Measurements from ENCODE around the gene PBX2.

DNA sequence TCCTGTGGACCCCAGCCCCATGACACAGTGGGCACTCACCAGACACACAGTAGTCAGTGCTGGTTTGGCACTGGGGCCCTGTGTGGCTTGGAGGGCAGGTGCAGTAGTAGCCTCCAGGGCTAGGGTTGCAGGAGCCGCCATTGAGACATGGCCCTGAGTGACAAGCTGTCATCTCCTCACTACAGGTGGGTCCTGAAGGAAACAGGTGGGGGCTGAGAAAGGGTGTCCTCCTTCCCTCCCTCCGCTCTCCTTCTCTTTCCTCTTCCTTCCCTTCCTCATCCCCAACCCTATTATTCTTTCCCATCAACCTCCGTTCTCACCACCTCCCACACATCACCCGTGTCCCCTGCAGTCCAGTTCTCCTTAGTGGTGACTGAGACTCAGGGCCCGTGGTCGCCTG, 23.6 kb upstream of the PBX2 start:
- no peak for TF ChIP-seq POLR2A (IDR thresholded peaks at IDR 0.05; ENCODE audit: low read depth, low read length)
- no peak for TF ChIP-seq TAF1 (IDR thresholded peaks at IDR 0.05; ENCODE audit: borderline replicate concordance, low read depth, low read length)
- no peak for TF ChIP-seq POLR2AphosphoS5 (IDR thresholded peaks at IDR 0.05; ENCODE audit: low read depth, low read length)
